Measurements from ENCODE around the gene XK. TPM values are rescaled to one million over a fixed set of nuclear protein-coding genes. Genes with fewer than 3 reads are reported as not detected.
A peak's percentile ranks its signal among the peaks of the same experiment; 100 is the strongest.

XK gene
- total RNA-seq, 3 donors from 2014 or later = 22.8 to 34.7 (median 29.5) TPM

DNA sequence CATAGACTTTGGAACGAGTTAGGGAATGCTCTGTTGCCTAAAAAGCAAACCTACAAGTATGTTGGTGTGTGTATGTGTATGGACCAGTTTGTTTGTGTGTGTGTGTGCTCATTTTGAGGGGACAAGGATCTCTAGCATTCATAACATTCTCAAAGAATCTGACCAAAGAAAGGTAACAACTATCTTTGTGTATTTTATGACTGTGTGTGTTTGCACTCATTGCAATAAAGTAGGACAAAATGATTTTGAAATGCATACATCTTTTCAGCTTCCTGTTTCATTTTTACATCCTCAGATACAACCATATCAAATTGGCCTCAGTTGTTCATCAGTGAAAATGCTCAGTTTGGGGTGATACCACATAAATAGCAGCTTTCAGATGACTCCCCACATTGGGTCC is 8.3 kb upstream of the XK start:
- DNase-seq = no peak
- no peak overlapping the region for H3K4me3 ChIP-seq
- no peaks in the 10 kb centered on the region for H3K9me3 ChIP-seq
- TF ChIP-seq, protein P1, sequence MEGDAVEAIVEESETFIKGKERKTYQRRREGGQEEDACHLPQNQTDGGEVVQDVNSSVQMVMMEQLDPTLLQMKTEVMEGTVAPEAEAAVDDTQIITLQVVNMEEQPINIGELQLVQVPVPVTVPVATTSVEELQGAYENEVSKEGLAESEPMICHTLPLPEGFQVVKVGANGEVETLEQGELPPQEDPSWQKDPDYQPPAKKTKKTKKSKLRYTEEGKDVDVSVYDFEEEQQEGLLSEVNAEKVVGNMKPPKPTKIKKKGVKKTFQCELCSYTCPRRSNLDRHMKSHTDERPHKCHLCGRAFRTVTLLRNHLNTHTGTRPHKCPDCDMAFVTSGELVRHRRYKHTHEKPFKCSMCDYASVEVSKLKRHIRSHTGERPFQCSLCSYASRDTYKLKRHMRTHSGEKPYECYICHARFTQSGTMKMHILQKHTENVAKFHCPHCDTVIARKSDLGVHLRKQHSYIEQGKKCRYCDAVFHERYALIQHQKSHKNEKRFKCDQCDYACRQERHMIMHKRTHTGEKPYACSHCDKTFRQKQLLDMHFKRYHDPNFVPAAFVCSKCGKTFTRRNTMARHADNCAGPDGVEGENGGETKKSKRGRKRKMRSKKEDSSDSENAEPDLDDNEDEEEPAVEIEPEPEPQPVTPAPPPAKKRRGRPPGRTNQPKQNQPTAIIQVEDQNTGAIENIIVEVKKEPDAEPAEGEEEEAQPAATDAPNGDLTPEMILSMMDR (IDR thresholded peaks at IDR 0.05) = no peak
- peaks cover 4% of the 10 kb centered on the region for H3K4me1 ChIP-seq (ENCODE audit: low read depth)
- H3K36me3 ChIP-seq (ENCODE audit: low read depth) = no peaks in the 10 kb centered on the region
- intact Hi-C loops (cut with DNase I, micrococcal nuclease) = no loop called here
- peak; percentile 59 for ATAC-seq

DNA sequence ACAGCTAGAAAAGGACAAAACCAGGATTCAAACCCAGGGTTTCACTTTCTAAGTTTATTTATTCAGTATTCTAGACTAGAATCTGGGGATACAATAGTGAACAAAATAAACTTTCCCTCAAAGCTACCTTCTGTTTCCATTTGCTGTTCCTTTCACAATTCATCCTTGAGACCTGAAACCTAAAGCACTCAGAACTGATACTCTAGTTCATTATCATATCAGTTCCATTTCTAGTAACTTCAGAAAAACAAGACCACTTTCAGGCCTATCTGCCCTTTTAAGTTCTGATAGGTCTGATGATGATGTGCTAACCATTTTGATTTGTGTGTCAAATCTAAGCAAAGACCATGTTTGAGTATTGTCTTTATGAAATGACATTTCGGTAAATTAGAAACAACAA is 7.8 kb upstream of the XK start:
- Histone ChIP-seq H3K4me1 (ENCODE audit: low read depth) (peaks cover 4% of the 10 kb centered on the region), H3K9me3 (no peaks in the 10 kb centered on the region), H3K36me3 (ENCODE audit: low read depth) (no peaks in the 10 kb centered on the region), H3K4me3 (no peak overlapping the region)
- no peak for ATAC-seq
- TF ChIP-seq, protein P1 (IDR thresholded peaks at IDR 0.05) = no peak
- no peak for DNase-seq
- intact Hi-C loops (cut with DNase I, micrococcal nuclease) = no loop called here

DNA sequence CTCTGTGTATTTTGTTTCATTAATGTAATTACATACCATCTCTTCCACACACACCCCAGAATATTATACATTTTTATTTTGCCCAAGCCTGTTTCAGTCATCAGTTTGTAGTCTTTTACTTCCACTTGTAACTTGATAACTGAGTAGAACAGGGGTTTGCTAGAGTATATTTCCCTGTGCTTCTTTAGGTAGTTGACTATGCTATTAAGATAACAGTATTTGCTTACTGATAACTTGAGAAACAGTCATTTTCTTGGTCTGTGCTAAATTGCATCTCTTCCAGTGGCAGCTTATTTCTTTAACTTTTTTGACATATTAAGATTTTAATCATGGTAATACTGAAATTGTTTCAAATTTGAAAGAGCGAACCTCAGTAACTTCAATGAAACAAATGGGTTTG is 7.0 kb upstream of the XK start:
- no peak overlapping the region for H3K4me3 ChIP-seq
- H3K36me3 ChIP-seq (ENCODE audit: low read depth) = no peaks in the 10 kb centered on the region
- H3K4me1 ChIP-seq (ENCODE audit: low read depth) = peaks cover 4% of the 10 kb centered on the region
- TF ChIP-seq, protein P1 (IDR thresholded peaks at IDR 0.05) = no peak
- intact Hi-C loops (cut with DNase I, micrococcal nuclease) = no loop called here
- DNase-seq = no peak
- peak; percentile 47 for ATAC-seq
- H3K9me3 ChIP-seq = no peaks in the 10 kb centered on the region

DNA sequence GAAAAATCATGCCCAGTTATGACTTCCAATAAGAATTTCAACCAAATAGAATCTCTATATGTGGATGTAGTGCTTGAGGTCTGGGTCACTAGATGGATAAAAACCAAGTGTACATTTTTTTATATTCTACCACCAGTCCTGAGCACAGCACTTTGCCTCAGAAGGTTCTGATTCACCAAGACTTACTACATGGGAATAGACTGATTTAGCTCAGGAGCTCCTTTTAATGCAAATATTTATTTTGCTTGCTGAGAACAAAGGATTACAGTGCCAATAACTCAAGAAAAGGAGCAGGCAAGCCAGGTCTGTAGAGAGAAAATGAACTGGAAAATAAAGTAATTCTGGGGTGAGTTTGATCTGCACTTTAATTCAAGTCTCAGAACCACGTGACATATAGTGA is 6.4 kb upstream of the XK start:
- Histone ChIP-seq H3K36me3 (ENCODE audit: low read depth) (no peaks in the 10 kb centered on the region), H3K9me3 (no peaks in the 10 kb centered on the region), H3K4me3 (no peak overlapping the region), H3K4me1 (ENCODE audit: low read depth) (peaks cover 4% of the 10 kb centered on the region)
- ATAC-seq (peak; percentile 37), DNase-seq (no peak)
- intact Hi-C loops (cut with DNase I, micrococcal nuclease) = no loop called here
- TF ChIP-seq, protein P1 (IDR thresholded peaks at IDR 0.05) = no peak

DNA sequence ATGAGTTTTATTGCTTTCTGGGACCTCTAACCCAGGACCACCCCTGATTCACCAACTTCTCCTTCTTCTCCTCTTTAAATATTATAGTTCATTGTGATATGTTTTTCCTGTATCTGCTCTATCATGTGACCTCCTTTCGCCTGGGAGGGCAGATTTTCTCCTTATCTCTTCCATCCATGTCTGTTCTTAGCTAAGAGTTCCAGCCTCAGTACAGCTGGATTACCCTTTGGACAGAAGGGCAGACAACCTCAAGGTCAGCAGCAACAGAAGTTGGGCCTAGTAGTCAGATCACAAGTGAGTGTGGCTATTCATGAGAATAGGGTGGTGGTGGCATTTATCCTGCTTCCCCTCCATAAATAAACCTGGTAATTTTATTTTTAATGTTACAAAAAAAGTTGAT is 5.7 kb upstream of the XK start:
- TF ChIP-seq, protein P1 (IDR thresholded peaks at IDR 0.05) = no peak
- ATAC-seq = no peak
- Histone ChIP-seq H3K9me3 (no peaks in the 10 kb centered on the region), H3K4me3 (no peak overlapping the region), H3K4me1 (ENCODE audit: low read depth) (peaks cover 9% of the 10 kb centered on the region), H3K36me3 (ENCODE audit: low read depth) (no peaks in the 10 kb centered on the region)
- intact Hi-C loops (cut with DNase I, micrococcal nuclease) = no loop called here
- DNase-seq = no peak

DNA sequence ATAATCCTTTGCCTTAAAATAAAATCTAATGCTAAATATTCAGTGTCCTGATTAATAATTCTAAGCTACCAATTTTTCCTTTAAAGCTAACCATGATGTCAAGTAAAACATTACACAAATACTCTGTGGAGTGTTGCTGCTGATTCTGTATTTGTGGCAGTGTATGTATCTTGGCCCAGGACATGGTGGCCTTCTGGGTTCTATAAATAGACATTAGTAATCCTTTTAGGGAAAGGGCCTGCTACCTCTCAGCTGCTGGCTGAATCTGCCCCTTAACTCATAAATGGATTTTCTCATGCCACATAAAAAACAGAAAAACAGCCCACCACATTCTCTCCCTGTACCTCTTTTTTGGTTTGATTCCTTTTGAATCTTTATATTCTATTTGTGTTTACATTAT is 1.2 kb upstream of the XK start:
- Histone ChIP-seq H3K4me3 (no peak overlapping the region), H3K9me3 (no peaks in the 10 kb centered on the region), H3K36me3 (ENCODE audit: low read depth) (no peaks in the 10 kb centered on the region), H3K4me1 (ENCODE audit: low read depth) (peaks cover 5% of the 10 kb centered on the region)
- DNase-seq = no peak
- TF ChIP-seq, protein P1 (IDR thresholded peaks at IDR 0.05) = no peak
- intact Hi-C loops (cut with DNase I, micrococcal nuclease) = no loop called here
- ATAC-seq = no peak

Measured in mucosa of descending colon (tissue), 3 donors.